ENCODE results near the gene CTDP1. TPM values are rescaled to one million over a fixed set of nuclear protein-coding genes. Genes with fewer than 3 reads are reported as not detected.
A peak's percentile ranks its signal among the peaks of the same experiment; 100 is the strongest.

Gene CTDP1
- total RNA-seq, 1 donor = 67.3 TPM

DNA sequence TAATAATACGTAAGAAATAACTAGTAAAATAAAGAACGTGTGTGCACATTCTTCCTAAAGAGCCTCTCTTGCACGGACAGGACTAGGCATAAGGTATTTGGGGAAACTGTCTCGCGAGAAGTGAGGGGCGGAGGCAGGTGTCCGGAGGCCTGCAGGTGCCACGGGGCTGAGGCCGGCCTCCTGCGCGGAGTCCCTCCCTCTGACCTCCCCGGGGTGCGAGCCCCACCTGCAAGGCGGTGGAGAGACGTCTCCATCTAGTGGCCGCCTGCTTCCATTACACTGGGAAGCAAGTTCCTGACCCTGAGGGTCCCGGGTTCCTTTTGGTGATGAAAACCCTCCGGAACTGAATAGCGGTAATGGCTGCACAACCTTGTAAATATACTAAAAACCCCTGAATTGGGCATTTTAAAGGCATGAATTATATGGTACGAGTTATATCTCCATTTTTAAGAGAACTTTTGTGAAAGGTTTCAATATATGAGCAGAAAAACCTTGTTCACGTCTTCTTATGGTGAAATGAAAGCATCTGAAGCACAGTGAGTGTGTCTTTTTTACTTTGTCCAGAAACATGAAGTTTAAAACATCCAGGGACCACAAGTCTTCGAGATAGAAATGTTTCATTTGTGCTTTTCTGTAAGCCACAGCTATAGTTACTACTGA lies 35.5 kb upstream of the CTDP1 start:
- peak; percentile 47 to 71 (median 65) for DNase-seq (ENCODE audit: low read depth in 2 of 3, low spot score in 2 of 3)

DNA sequence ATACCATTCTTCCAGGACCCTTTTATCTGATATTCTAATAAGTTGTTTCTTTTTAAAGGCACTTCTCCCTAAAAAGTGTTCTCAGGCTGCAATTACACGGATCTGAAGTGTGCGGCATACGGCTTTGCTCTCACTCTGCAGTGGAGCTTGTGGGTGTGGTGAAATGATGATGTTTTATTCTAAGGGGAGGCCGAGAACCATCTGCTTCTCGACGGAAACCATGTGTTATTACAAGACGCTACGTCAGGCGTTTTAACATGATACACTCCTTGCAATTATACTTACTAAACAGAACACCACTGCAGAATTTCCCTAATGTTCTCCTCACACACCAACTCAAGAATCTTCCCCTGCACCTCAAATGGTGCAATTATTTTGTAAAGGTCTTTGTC lies 34.9 kb upstream of the CTDP1 start:
- DNase-seq (ENCODE audit: low read depth in 2 of 3, low spot score in 2 of 3) = no peak

DNA sequence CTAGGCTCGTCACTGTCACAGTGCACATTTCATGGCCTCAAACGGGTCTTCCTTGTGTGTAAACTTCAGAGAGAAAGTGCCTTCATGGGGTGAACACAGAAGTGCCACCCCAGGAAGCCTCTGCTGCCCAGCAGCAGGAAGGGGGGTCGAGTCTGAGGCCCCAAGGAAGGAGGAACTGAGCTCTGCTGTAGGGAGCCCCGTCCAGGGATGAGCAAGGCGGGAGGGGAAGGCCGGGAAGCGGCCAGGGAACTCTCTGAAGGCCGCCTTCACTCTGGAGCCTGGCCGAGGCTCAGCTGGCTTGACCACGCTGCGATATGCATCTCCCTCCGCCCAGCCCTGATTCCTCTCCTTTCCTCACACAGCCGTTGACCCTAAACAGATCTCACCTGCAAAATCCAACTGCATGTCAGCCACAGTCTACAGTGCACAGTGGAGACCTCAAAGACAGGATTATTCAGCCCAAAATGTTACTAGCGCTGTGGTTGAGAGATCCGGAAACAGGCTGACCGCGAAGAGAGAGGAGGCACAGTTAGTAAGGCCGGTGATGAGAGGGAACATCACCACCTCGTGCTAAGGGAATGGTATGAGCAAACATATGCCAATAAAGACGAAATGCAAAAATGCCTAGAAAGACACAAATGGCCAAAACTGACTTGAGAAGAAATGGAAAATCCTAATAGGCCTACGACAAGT lies 34.2 kb upstream of the CTDP1 start:
- DNase-seq (ENCODE audit: low read depth in 2 of 3, low spot score in 2 of 3) = peak in 1 of 3 donors; percentile 12

DNA sequence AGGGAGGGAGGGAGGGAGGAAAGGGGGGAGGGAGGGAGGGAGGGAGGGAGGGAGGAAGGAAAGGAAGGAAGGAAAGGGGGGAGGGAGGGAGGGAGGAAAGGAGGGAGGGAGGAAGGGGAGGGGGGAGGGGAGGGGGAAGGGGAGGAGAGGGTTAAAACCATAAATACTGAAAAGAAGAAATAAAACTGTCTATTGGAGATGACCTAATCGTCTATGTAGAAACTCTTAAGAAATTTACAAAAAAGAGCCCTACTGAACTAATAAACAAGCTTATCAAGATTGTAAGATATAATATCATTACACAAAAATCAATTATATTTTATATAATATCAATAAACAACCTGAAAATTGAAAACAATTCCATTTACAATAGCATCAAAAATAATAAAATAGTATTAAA lies 32.3 kb upstream of the CTDP1 start:
- DNase-seq (ENCODE audit: low read depth in 2 of 3, low spot score in 2 of 3) = no peak

DNA sequence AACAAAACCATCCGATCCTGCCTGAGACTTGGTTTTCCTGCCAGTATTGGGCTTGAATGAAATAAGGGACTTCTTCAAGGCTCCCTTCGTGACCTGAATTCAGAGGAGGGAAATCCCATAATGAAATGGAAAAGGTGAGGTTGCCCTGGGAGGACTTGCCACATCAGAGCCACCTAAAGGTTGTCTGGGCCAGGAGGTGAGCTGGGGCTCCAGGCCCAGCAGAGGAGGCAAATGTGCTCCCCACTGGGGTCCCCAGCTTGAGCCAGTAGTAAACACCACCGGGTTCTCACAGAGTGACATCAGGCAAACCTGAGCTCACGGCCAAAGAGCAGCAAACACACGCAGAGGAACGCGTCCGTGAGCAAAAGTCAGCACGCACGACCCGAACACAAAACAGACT lies 28.6 kb upstream of the CTDP1 start:
- DNase-seq (ENCODE audit: low read depth in 2 of 3, low spot score in 2 of 3) = no peak

DNA sequence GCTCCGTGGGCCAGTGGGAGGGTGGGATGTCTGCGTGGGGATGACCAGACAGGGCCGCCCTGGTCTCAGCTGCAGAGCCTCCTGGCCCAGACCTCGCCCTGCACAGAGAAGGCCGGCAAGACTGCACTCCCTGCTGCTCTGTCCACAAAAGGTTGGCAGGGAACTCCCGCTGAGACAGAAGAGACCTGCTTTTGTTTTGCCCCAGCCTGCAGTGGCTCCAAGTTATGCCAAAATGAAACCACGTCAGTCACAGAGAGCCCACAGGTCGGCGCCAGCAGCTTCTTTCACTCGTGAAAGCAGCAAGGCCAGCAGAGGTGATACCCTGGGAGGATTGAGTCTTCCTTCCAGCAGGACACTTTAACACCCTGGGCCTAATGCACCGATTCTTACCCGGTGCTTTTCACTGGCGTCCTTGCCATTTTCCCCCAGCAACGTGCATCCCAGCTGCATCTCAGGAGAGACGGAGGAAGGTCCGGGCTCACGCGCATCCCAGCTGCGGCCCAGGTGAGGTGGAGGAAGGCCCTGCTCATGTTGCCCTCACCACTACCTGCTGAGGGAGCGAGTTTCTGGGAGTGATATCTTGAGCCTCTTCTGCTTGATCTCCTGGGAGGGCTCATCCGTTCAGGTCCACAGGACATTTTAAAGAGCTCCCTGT lies 22.1 kb upstream of the CTDP1 start:
- DNase-seq (ENCODE audit: low read depth in 2 of 3, low spot score in 2 of 3) = no peak

DNA sequence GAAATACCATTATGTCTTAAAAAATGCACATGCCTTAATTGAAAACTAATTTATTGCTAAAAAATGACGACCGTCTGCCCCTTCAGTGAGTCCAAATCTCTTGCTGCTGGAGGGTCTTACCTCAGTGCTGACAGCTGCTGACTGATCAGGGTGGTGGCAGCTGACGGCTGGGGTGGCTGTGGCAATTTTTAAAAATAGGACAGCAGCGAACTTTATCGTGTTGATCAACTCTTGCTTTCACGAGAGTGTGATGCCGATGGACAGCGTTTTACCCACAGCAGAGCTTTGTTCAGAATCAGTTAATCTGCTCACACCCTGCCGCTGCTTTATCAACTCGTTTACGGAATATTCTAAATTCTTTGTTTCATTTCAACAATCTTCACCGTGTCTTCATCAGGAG lies 21.2 kb upstream of the CTDP1 start:
- no peak for DNase-seq (ENCODE audit: low read depth in 2 of 3, low spot score in 2 of 3)

DNA sequence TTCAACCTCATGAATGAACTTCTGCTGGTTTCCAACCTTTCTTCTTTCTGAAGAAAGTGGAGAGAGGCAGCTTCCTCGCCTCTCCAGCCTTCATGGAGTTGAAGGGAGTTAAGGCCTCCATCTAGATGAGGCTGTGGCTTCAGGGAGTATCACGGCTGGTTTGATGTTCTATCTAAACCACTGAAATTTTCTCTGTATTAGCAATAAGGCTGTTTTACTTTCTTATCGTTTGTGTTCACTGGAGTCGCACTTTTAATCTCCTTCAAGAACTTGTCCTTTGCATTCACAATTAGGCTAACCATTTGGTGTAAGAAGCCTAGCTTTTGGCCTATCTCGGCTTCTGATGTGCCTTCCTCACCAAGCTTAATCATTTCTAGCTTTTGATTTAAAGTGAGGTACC lies 19.9 kb upstream of the CTDP1 start:
- no peak for DNase-seq (ENCODE audit: low read depth in 2 of 3, low spot score in 2 of 3)

DNA sequence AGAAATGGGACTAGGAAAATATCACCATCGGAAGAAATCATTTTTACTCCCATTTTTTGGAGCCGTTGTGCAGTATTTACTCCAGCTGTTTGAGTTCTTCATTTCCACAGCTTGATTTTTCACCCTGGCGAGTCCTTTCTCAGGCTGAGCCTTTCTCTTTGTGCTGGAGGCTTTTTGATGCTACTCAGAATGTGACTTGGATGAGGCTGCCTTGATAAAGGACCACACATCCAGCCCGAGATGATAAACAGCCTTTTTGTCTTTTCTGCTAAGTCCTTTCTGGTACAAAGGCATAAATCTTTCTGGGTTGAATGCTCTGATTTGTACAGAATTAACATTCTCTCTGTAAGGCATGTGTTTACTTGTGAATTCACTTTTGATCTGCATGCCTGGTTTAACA lies 17.6 kb upstream of the CTDP1 start:
- DNase-seq (ENCODE audit: low read depth in 2 of 3, low spot score in 2 of 3) = no peak

DNA sequence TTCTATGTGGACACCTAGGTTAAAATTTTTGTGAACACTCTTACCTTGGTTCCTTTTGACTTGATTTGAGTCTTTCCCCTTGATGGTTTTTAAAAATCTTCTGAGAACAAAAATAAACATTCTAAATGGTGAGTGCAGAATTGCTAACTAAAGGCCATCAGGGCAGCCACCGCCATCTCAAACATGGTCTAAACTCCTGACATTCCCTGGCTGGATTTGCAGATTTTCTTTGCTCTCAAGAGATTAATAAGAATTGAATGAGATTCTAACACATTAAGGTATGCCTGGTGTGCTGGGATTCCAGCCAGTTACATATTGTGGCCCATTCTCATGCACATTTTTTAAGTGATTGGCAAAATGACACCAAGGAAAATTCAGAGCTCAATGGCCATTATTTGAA lies 17.2 kb upstream of the CTDP1 start:
- DNase-seq (ENCODE audit: low read depth in 2 of 3, low spot score in 2 of 3) = no peak

DNA sequence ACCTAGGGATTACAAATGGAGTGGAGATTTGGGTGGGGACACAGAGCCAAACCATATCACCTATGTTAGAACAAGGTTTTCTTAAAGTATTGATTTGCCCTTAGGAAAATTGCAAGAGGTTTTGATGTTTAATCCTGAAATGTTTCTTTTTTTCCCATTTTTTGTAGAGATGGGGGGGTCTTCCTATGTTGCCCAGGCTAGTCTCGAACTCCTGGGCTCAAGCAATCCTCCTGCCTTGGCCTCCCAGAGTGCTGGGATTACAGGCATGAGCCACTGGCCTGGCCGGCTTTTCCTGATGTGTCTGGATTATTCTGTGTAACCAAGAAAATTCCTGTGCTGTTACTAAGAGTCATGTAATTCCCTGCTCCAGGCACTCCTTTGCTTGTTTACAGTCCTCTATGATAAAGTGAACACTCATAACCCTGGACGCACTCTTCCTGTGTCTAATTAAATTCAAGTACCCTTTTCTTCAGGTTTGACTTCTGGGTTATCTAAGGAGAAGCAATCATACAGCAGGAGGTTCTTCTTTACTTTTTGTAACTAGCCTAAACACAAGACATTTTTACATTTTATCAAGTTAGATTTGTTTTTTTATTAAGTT lies 15.0 kb upstream of the CTDP1 start:
- DNase-seq (ENCODE audit: low read depth in 2 of 3, low spot score in 2 of 3) = no peak

DNA sequence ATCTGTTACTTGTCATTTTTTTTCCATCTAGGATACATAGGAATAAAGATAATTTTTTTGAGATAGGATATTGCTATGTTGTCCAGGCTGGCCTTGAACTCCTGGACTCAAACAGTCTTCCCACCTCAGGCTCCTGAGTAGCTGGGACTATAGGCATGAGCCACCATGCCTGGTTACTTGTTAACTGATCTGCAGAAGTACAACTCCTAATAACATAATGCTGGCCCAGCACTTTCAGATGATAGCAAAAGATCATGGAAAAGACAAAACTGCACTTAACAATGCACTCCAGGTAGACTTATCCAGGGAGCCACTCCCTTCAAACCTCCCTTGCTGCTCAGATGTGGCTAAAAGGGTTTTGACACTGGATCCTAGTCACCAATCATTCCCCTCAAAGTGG lies 11.4 kb upstream of the CTDP1 start:
- no peak for DNase-seq (ENCODE audit: low read depth in 2 of 3, low spot score in 2 of 3)

DNA sequence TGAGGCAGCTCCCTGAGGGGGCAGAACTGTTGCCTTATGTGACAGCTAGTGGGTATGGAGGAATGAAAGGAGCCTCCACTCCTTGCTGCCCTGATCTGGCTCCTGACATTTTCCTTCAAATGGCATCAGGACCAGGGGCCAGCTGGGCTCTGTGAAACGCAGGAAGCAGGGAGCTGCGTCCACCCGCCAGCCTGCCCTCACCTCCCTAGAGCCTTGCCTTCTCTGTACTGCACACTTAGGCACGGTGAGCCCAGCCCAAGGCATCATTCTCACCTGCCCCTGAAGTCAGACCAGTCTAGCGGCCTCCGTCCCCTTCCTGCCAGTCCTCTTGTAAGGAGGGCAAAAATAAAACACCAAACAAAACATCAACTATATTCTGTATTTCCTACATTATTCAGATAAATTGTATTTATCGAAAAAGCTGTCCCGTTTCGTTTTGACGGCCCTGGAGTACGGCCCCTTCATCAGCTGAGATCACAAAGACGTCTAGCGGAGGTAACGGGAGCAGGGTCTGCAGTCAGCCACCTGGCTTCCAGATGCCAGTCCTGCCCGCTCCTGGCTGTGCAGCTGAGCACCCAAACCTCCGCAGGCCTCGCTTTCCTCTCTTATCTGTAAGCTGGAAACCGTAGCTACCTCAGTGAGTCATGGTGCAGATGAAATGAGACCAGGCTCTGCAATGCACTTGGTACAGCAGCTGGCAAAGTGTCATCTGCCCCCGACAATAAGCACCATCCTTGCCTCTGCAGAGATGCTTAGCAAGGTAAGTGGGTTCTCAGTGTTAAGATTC lies 6.9 kb upstream of the CTDP1 start:
- no peak for DNase-seq (ENCODE audit: low read depth in 2 of 3, low spot score in 2 of 3)

DNA sequence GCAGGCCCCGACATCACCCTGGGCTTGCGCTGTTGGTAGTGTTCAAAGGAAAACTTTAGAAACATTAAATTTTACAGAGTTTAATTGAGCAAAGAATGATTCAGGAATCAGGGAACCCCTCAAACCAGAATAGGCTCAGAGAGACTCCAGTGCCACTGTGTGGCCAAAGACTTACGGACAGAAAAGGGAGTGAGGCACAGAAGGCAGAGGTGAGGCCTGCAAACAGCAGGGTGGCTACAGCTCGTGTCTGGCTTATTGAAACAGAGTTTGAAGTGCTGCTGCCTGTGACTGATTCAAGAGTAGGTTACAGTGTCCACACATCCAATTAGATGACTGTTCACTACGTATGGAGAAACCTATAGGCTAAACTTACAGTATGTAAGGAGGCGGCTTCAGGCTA lies 2.4 kb upstream of the CTDP1 start:
- no peak for DNase-seq (ENCODE audit: low read depth in 2 of 3, low spot score in 2 of 3)

DNA sequence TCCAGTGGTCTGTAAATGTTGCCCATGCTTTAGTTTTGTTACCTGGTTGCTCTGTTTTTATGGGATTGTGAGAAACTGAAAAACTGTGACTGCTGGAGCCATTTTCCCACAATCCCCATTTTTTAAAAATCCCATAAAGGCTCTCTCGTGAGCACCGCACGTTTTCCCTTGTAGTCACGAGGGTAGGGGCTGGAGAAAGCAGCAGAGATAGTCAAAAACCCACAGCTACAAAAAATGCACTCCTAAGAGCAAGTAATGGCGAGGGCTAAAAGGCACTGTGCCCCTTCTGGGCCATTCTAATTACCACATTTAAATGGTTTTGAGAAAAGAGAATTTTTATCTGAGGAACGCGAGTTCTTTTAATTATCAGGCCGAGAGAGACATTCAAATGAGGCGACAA lies 1.8 kb upstream of the CTDP1 start:
- DNase-seq (ENCODE audit: low read depth in 2 of 3, low spot score in 2 of 3) = no peak

DNA sequence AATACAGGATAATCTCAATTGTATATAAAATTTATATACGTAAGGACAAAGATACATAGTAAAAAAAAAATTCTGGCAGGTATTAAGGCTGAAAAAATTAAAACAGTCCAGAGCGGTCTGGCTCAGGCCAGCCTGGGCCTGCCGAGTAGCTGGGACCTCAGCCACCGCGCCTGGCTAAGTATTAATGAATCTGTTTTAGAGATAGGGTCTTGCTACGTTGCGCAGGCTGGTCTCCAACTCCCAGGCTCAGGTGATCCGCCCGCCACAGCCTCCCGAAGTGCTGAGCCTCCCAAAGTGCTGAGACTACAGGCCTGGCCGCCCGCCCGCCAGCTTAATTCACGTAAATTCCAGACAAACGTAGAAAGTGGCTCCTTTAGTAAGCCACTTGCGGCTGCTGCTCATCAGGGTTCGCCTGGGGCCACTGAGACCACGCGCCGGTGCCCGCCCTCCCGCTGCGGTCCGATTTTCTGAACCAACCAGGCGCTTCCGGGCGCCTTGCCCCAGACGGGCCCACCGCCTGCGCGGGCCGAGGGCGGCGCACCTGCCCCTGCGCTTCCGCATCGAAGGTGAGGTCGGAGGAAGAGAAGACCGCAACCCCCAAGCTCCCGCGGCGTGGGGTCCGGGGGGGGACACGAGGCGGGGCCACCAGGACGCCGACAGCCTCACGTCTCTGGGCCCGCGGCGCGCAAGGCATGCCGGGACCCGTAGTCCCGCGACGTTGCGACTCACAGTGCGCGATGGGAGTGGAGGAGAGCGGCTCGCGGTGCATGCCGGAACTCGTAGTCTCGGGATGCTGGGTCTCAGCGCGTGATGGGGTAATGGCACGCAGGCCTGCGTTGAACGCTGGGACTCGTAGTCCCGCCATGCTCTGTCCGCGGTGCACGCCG lies 695 bp upstream of the CTDP1 start:
- peak; percentile 98 to 99 (median 99) for DNase-seq (ENCODE audit: low read depth in 2 of 3, low spot score in 2 of 3)

DNA sequence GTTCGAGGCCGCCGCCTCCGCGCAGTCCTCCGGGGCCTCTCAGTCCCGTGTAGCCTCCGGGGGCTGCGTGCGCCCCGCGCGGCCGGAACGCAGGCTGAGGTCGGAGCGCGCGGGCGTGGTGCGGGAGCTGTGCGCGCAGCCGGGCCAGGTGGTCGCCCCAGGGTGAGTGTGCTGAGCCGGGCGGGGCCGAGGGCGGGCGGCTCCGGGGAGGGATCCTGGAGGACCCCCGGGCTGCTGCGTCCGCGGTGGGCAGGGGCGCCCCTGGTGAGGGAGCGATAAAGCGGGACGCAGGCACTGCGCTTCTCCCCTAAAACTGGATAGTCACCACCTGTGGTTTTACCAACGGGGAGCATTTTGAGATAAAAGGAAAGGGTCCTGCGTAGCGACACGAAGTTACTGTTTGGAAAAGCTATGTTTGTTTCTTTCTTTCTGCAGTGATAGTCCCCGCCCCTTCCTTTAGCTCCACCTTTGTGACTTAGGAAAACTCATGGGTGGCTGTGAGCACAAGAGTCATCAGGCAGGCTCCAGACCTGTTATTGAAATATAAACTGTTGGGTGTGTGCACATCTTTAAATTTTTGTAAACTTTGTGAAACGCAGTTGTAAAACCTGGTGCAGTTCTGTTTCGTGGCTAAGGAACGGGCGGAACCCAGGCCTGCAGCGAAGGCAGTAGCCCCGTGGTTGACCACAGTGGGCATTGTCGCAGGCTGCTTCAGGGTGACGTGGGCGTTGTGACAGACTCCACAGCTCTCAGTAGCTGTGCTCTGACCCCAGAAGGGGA lies 687 bp downstream of the CTDP1 start:
- peak in 2 of 3 donors; percentile 56 to 70 for DNase-seq (ENCODE audit: low read depth in 2 of 3, low spot score in 2 of 3)

DNA sequence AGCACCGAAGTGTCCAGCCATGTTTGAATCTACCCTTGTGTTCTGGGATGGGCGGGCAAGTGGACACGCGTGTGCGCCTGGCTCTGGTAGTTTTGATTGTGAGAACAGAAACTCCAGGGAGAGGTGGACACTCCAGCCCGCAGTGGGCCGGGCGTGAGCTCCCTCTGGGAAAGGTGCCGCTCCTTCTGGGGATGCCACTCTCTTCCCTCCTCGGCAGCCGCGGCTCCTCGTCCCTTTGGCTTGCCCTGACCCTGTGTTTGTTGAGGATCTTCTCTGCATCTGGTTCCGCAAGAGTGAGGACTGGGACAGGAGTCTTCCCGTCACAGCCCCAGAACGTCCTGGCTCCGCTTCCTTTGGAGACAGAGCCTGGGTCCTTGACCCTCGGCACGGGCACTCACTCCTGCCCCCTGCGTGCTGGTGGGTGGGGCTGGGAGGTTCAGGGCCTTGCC lies 1.3 kb downstream of the CTDP1 start:
- DNase-seq (ENCODE audit: low read depth in 2 of 3, low spot score in 2 of 3) = no peak
